HG03571 (cell line): ENCODE results near the gene ATF6B.
"Not testable (repeated sequence)": the region's sequence is repeated elsewhere in the genome, so short reads cannot be mapped to it uniquely, and the experiment has no call there.

Experiments
- ATAC-seq: cut with Tn5 transposase; IDR thresholded peaks from one replicate; pipeline ENCODE4 v1.9.1; 2021; ENCODE audit not compliant: unreplicated experiment

ATF6B gene

GRCh38 chr6:32154514-32155161 lies 26.6 kb upstream of the ATF6B start:
- ATAC-seq, result no peak

- no peak for ATAC-seq
Measured at GRCh38 chr6:32153564-32154513, 25.8 kb upstream of the ATF6B start, which contains the start of gene PPT2. PPT2 (plus strand) TSS chr6:32154141; CDS start chr6:32154595, 454 bp downstream.

- no peak for ATAC-seq
Measured at GRCh38 chr6:32152769-32153563, 24.9 kb upstream of the ATF6B start.

GRCh38 chr6:32151863-32152768 lies 24.1 kb upstream of the ATF6B start, which contains the start of gene PRRT1:
PRRT1 (minus strand) TSS chr6:32151939; CDS start chr6:32151827, 112 bp downstream.
- ATAC-seq, result no peak

- no peak for ATAC-seq
Measured at GRCh38 chr6:32151181-32151862, 23.3 kb upstream of the ATF6B start.

GRCh38 chr6:32149932-32150870 lies 22.2 kb upstream of the ATF6B start:
- ATAC-seq, result no peak

GRCh38 chr6:32149092-32149755 lies 21.2 kb upstream of the ATF6B start:
- ATAC-seq, result no peak

GRCh38 chr6:32148289-32149091 lies 20.4 kb upstream of the ATF6B start:
- no peak for ATAC-seq

GRCh38 chr6:32147401-32148132 lies 19.5 kb upstream of the ATF6B start:
- ATAC-seq, result no peak

- no peak for ATAC-seq
Measured at GRCh38 chr6:32146687-32147086, 18.6 kb upstream of the ATF6B start.

- ATAC-seq, result no peak
Measured at GRCh38 chr6:32146287-32146686, 18.2 kb upstream of the ATF6B start.

- not testable (repeated sequence) for ATAC-seq
Measured at GRCh38 chr6:32144238-32144637, 16.2 kb upstream of the ATF6B start.

- ATAC-seq, result no peak
Measured at GRCh38 chr6:32140420-32141046, 12.5 kb upstream of the ATF6B start.

- ATAC-seq, result no peak
Measured at GRCh38 chr6:32139590-32139989, 11.5 kb upstream of the ATF6B start.

- ATAC-seq, result no peak
Measured at GRCh38 chr6:32137454-32137853, 9.4 kb upstream of the ATF6B start.

GRCh38 chr6:32133786-32134185 lies 5.7 kb upstream of the ATF6B start:
- ATAC-seq, result no peak
